Activated B cell treated with CpG ODN at 0.5 μM for 24 hours (primary cell): ENCODE measurements around the gene STK38. TPM values are rescaled to one million over a fixed set of nuclear protein-coding genes. Genes with fewer than 3 reads are reported as not detected.
A peak's percentile ranks its signal among the peaks of the same experiment; 100 is the strongest.
"Not testable (repeated sequence)": the region's sequence is repeated elsewhere in the genome, so short reads cannot be mapped to it uniquely, and the experiment has no call there.

ENCODE experiments used
- ATAC-seq: fragments of 200-7000 bp; cut with Tn5 transposase; one replicate; pipeline ENCODE4 v1.10.0; 2021; ENCODE audit warnings: low read depth, mild to moderate bottlenecking, moderate library complexity
- CTCF ChIA-PET: fragments of 350-600 bp; sonication (Branson Sonifier 250); formaldehyde crosslinking; loops from one replicate; lab custom pipeline; 2021; ENCODE audit warnings: antibody characterized with exemption; lab: Charles Lee
- POLR2A ChIA-PET: fragments of 350-600 bp; sonication (Branson Sonifier 250); formaldehyde crosslinking; loops from one replicate; lab custom pipeline; 2021; ENCODE audit warnings: antibody characterized with exemption; lab: Charles Lee
- DNase-seq: peaks from one replicate; pipeline ENCODE4 v3.0.0; 2022
- H3K27ac Mint-ChIP-seq: one replicate; pipeline ENCODE4 v1.8.0; 2020; ENCODE audit warnings: mixed read lengths
- H3K27me3 Mint-ChIP-seq: one replicate; pipeline ENCODE4 v1.8.0; 2021; ENCODE audit warnings: mixed read lengths
- H3K36me3 Mint-ChIP-seq: one replicate; pipeline ENCODE4 v1.8.0; 2021; ENCODE audit warnings: low read depth, mixed read lengths
- H3K4me1 Mint-ChIP-seq: one replicate; pipeline ENCODE4 v1.8.0; 2021; ENCODE audit warnings: mixed read lengths
- H3K4me3 Mint-ChIP-seq: one replicate; pipeline ENCODE4 v1.8.0; 2020; ENCODE audit warnings: mild to moderate bottlenecking, mixed read lengths
- H3K9me3 Mint-ChIP-seq: one replicate; pipeline ENCODE4 v1.8.0; 2020; ENCODE audit warnings: mixed read lengths
- CTCF ChIP-seq: fragments of 200-600 bp; IDR thresholded peaks from one replicate; pipeline ENCODE4 v1.8.0; 2022; ENCODE audit warnings: antibody characterized with exemption, mild to moderate bottlenecking
- intact Hi-C: fragments of 100-400 bp; cut with micrococcal nuclease; formaldehyde crosslinking; loops from one replicate; pipeline ENCODE4 v1.15.1; 2024
- total RNA-seq: library from RNA; stranded (reverse); gene quantifications from 2 replicates; pipeline ENCODE4 v1.2.3, GENCODE V29; 2022

STK38 gene
- total RNA-seq, 1 donor from 2014 or later = 26.1 TPM

DNA sequence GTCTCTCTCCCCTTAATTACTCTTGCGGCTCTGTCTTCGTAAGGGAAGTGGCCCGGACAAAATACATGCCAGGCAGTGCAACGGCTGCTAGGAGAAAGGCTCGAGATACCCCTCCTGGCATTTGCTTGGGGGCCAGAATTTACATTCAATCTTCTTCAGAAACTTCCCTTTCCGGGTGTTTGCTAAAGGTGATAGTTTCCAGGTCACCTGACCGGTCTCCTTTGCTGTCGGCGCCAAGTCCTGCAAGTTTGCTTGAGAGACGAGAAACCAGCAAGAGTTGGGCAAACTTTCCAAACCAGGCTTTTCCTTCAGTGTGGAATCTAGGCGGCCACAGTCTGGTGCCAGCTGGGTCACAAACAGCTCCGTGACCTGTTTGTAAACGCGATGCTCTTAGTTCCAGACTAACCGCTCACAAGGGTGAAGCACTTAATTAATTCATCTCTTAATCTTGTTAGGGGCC, 46.3 kb upstream of the STK38 start:
- TF ChIP-seq CTCF = no peak
- Mint-ChIP-seq H3K27ac (peak overlapping the region; percentile 99), H3K27me3 (no peaks in the 10 kb centered on the region), H3K36me3 (peaks cover 45% of the 10 kb centered on the region), H3K4me1 (peaks cover 45% of the 10 kb centered on the region), H3K9me3 (no peaks in the 10 kb centered on the region), H3K4me3 (peak overlapping the region; percentile 96)
- ATAC-seq (peak; percentile 11), DNase-seq (no peak)
- ChIA-PET CTCF (no interaction called here), POLR2A (interaction anchor here (0.5 to 6.7 kb wide), 19 partner anchors 10 to 1313 kb away, joined by 3 to 83 read pairs (median 6); partner anchors contain the start of genes CDKN1A and KCTD20)
- intact Hi-C loops = loop anchor here (1.0 to 10.0 kb wide), 6 partner anchors 46 to 839 kb away; partner anchors contain the start of genes CMTR1, FGD2 and STK38

DNA sequence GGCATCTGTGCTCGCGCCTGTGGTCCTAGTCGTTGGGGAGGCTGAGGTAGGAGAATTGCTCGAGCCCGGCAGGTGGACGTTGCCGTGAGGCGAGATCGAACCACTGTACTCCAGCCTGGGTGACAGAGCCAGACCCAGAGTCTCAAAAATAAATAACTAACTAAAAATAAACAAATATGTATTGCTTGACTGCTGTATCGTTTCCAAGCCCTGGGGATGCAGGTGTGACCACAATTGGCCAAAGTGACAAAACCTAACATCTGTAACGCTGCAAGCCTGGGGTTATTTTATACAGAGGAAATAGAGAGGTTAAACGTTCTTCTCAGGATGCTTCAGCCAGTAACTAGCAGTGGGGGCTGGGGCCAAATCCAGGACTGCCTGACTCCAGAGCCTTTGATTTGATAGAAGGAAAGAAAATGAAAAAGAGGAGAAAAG, 45.0 kb upstream of the STK38 start:
- peaks cover 33% of the 10 kb centered on the region for H3K36me3 Mint-ChIP-seq
- DNase-seq = no peak
- ChIA-PET POLR2A (interaction anchor here (0.6 to 6.7 kb wide), 8 partner anchors 9 to 617 kb away, joined by 3 to 83 read pairs (median 16); partner anchors contain the start of genes CDKN1A and STK38), CTCF (no interaction called here)
- no peak for TF ChIP-seq CTCF
- peak overlapping the region; percentile 84 for H3K27ac Mint-ChIP-seq
- H3K4me1 Mint-ChIP-seq = peaks cover 32% of the 10 kb centered on the region
- intact Hi-C loops = loop anchor here (2.0 to 10.0 kb wide), 2 partner anchors 413 to 841 kb away; partner anchors contain the start of genes CMTR1 and FGD2
- ATAC-seq = no peak
- peak overlapping the region; percentile 78 for H3K4me3 Mint-ChIP-seq
- no peaks in the 10 kb centered on the region for H3K27me3 Mint-ChIP-seq
- H3K9me3 Mint-ChIP-seq = no peaks in the 10 kb centered on the region

- ChIA-PET POLR2A (interaction anchor here (0.6 kb wide), 1 partner anchor 108 kb away, joined by 6 read pairs; no protein-coding TSS in a partner anchor), CTCF (no interaction called here)
- TF ChIP-seq CTCF = no peak
- peaks cover 24% of the 10 kb centered on the region for H3K4me1 Mint-ChIP-seq
- no peaks in the 10 kb centered on the region for H3K27me3 Mint-ChIP-seq
- no peak overlapping the region for H3K4me3 Mint-ChIP-seq
- no peak overlapping the region for H3K27ac Mint-ChIP-seq
- no peaks in the 10 kb centered on the region for H3K9me3 Mint-ChIP-seq
- intact Hi-C loops = loop anchor here (10.0 kb wide), 1 partner anchor 415 kb away; the partner anchor contains the start of gene FGD2
- DNase-seq = no peak
- H3K36me3 Mint-ChIP-seq = peaks cover 14% of the 10 kb centered on the region
- no peak for ATAC-seq
These were observed 43.0 kb upstream of the STK38 start for GRCh38 chr6:36590237-36590636.

DNA sequence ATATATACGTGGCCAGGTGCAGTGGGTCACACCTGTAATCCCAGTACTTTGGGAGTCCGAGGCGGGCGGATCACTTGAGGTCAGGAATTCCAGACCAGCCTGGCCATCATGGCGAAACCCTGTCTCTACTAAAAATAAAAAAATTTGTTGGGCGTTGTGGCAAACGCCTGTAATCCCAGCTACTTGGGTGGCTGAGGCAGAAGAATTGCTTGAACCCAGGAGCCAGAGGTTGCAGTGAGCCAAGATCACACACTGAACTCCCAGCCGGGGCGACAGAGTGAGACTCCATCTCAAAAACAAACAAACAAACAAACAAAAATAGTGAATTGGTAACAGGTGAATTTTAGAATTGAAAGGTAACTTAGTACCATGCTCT, 41.7 kb upstream of the STK38 start:
- H3K4me3 Mint-ChIP-seq, DNase-seq, intact Hi-C loops, H3K9me3 Mint-ChIP-seq, ATAC-seq, H3K27me3 Mint-ChIP-seq, CTCF ChIA-PET, H3K27ac Mint-ChIP-seq, H3K36me3 Mint-ChIP-seq: not testable (repeated sequence)
- H3K4me1 Mint-ChIP-seq = peaks cover 24% of the 10 kb centered on the region
- POLR2A ChIA-PET = interaction anchor here (1.0 kb wide), 1 partner anchor 9 kb away, joined by 4 read pairs; no protein-coding TSS in a partner anchor

- ChIA-PET POLR2A (interaction anchor here (0.5 to 1.2 kb wide), 2 partner anchors 30 to 96 kb away, joined by 3 read pairs; no protein-coding TSS in a partner anchor), CTCF (no interaction called here)
- ATAC-seq = no peak
- no peak for TF ChIP-seq CTCF
- intact Hi-C loops = no loop called here
- H3K4me1 Mint-ChIP-seq = peaks cover 6% of the 10 kb centered on the region
- H3K4me3 Mint-ChIP-seq = no peak overlapping the region
- peak overlapping the region; percentile 13 for H3K27ac Mint-ChIP-seq
- no peak for DNase-seq
- no peaks in the 10 kb centered on the region for H3K27me3 Mint-ChIP-seq
- H3K9me3 Mint-ChIP-seq = no peaks in the 10 kb centered on the region
- no peaks in the 10 kb centered on the region for H3K36me3 Mint-ChIP-seq
These were observed 39.3 kb upstream of the STK38 start for GRCh38 chr6:36586606-36587005.
